GM18868 (cell line): ENCODE data around the gene BMP3.
"Not testable (repeated sequence)": the region's sequence is repeated elsewhere in the genome, so short reads cannot be mapped to it uniquely, and the experiment has no call there.

Experiments used
- ATAC-seq: cut with Tn5 transposase; IDR thresholded peaks from one replicate; pipeline ENCODE4 v1.9.1; 2021; ENCODE audit warnings: mild to moderate bottlenecking, moderate library complexity; ENCODE audit not compliant: unreplicated experiment

The BMP3 gene, protein sequence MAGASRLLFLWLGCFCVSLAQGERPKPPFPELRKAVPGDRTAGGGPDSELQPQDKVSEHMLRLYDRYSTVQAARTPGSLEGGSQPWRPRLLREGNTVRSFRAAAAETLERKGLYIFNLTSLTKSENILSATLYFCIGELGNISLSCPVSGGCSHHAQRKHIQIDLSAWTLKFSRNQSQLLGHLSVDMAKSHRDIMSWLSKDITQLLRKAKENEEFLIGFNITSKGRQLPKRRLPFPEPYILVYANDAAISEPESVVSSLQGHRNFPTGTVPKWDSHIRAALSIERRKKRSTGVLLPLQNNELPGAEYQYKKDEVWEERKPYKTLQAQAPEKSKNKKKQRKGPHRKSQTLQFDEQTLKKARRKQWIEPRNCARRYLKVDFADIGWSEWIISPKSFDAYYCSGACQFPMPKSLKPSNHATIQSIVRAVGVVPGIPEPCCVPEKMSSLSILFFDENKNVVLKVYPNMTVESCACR

DNA sequence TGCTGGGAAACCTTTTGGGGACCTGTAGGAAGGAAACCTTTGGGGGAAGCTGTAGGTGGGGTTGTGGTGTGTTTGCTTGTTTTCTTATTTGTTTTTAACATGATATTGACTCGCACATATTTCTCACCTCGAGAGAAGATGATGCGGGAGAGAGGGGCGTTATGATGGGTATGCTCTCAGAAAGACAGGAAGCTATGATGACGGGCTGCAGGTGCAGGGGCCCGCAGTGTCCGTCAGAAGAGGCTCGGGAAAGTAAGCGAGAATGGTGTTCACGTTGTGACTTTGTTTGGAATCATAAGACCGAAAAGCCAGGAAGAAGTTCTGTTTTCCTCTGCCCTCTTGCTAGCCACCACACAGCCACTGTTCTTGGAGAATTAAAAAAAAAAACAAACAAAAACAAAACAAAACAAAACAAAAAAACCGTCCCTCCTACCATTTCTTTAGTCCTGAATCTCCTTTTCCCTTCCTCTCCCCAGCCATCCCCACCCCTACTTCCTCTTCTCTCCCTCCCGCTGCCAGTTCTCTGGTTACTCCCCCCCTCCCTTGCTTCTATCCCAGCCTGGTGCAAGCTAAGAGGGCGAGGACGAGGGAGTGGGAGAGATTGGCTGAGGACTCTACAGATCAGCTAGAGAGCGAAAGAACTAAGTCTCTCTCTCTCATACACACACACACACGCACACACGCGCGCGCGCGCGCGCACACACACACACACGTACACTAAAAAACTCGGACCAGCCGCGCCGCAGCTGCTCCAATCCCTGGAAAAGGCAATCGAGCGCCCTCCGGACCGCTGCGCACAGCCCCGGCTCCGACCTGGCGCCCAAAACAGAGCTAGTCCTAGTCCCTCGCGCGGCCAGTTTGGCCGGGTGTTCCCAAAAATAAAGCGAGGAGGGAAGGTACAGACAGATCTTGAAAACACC is at the start of gene BMP3:
Gene BMP3, plus strand, starts transcription at position 648 of the 920 bp plus-strand sequence. CDS start 577 bp downstream, outside the sequence.
- peak; percentile 26 for ATAC-seq

DNA sequence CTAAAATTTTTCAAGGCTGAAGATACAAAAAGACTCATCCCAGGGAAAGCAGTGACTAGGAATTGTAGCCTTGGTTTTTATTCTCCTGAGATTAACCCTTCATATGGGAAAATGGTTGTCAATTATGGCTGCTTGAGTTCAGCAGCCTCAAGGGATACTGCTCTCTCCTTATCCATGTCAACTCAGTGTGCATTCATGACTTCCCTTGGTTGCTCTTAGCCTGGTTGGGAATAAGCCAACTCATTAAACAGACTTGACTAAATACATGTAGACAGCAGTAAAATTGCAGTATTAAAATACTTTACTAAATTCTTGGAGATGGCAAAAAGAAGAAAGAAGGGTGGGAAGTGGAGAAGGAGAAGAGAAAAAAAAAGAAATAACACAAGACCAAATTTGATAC is 44.5 kb upstream of the BMP3 start:
- ATAC-seq: no peak

DNA sequence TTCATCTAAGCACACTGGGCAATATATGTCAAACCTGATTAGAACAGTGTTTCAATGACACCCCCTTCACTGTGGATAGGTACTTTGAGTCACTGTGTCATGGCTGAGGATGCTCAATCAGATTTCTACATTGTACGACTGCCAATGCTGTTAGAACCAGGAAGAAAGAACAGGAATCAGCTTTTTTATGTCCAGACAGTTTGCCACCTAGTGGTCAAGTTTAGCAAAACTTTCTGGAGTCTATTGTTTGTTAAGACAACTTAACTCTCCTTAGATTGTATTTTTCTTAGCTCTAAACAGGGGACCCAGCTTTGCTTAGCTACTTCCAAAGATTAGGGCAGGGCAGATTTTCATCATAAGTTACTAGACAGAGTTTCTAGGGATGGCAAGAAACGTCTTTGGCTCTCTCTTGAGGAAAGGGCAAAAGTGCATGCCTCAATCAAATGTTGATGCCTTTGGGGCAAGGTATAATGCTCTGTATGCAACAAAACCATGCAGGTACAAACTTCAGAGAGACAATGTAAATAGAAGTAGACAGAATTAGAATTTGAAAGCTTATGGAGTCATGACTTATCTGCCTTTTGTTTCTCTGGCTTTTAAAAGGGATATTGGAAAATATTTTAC is 40.5 kb upstream of the BMP3 start:
- ATAC-seq: peak; percentile 84

- ATAC-seq: no peak
These were observed 39.7 kb upstream of the BMP3 start for GRCh38 chr4:80990851-80991250.

GRCh38 chr4:80999943-81000342 is 30.6 kb upstream of the BMP3 start:
- no peak for ATAC-seq

DNA sequence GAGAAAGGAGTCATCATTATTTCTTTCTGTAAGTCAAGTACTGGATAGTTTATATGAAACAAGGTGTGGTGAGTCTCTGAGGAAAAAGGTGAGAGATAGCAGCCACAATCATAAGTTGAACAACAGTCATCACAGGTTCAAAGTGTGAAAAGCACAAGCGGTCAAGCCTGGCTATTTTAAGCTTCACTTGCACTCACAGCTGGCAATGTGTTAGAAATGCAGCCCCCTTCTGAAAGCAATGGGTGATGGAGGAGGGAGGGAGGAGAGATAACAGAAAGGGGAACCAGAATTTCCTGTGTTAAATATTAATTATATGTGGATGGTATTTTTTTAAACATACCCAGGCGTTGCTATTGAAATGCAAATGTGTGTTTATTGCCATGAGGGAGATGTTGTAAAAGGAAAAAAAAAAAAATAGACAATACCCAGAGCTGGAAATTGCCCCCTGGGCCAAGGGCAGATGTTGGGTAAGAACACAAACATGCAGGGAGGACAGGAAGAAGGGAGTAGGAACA is 26.9 kb upstream of the BMP3 start:
- ATAC-seq: peak; percentile 92

- no peak for ATAC-seq
These were observed 23.1 kb upstream of the BMP3 start for GRCh38 chr4:81007417-81007816.

DNA sequence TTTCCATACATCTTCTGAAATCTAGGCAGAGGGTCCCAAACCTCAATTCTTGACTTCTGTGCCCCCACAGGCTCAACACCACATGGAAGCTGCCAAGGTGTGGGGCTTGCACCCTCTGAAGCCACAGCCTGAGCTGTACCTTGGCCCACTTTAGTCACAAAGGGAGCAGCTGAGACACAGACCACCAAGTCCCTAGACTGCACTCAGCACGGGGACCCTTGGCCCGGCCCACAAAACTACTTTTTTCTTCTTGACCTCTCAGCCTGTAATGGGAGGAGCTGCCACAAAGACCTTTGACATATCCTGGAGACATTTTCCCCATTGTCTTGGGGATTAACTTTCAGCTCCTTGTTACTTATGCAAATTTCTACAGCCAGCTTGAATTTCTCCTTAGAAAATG is 13.9 kb upstream of the BMP3 start:
- not testable (repeated sequence) for ATAC-seq

DNA sequence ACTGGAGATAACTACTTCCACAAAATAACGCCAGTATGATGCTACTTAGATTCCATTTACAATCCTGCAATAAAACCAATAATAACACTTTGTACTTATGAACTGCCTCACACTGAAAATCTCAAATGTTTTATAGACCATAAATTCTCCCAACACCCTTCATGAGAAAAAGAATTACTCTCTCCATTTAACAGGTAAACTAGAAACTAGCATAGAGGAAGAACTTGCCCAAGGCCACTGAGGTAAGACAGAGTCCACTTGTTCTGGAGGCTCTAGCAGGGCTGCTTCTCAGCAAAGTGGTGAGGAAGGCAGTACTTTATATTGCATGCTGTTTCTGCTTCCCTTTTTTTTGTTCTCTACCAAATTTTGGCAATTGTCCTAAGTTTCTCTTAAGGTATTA is 11.5 kb upstream of the BMP3 start:
- no peak for ATAC-seq

DNA sequence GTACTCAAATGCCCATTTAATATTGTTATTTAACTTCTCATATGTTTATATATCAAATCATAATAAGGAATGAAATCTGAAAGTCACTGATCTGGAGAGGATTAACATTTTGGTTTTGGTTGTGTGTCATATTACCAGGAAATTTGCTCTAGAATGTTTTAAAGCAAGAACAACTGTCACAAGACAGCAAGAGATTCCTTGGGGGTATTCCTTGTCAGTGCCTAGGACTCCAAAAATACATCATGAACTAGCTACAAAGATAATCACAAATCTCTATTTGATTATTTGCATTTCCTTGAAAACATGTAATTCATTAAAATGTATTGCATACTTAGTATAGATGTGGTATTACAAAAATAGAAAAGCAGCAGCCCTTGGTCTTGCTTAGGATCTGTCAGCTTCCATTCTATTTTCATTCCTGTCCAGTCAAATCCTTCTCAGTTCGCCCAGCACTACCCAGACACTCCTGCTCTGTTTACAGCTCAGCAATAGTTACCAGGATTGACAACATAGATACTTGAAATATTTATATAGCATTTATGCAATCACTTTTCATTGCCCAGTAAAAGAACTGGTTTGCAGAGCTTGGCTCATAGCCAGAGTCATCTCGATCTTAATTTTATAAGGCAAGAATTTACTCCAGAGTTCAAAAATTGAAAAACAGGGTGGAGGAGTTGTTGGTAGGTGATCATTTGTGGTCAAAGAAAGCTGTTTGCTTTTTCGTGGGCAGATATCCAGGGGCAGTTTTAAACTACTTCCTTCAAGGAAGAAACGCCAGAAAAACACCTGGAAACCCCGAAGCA is 9.2 kb upstream of the BMP3 start:
- no peak for ATAC-seq

DNA sequence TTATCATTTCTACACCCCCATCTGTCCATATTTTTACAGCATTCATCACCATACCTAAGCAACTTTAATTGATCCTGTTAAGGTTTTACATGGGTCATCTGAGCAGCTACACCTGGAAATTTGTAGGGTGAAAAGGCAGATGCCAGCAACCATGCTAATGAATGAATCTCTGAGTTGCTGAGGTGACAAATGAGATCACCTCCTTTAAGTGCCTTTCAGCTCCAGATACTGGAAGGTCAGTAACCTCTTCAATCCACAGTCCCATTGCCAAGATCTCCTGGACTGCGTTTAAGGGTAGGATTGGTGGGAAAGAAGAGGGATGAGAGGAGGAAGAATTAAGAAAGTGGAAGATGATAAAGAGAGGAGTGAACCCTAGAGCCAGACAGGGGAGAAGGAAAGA is 8.5 kb upstream of the BMP3 start:
- ATAC-seq: no peak

- no peak for ATAC-seq
These were observed 7.0 kb upstream of the BMP3 start for GRCh38 chr4:81023484-81023883.

DNA sequence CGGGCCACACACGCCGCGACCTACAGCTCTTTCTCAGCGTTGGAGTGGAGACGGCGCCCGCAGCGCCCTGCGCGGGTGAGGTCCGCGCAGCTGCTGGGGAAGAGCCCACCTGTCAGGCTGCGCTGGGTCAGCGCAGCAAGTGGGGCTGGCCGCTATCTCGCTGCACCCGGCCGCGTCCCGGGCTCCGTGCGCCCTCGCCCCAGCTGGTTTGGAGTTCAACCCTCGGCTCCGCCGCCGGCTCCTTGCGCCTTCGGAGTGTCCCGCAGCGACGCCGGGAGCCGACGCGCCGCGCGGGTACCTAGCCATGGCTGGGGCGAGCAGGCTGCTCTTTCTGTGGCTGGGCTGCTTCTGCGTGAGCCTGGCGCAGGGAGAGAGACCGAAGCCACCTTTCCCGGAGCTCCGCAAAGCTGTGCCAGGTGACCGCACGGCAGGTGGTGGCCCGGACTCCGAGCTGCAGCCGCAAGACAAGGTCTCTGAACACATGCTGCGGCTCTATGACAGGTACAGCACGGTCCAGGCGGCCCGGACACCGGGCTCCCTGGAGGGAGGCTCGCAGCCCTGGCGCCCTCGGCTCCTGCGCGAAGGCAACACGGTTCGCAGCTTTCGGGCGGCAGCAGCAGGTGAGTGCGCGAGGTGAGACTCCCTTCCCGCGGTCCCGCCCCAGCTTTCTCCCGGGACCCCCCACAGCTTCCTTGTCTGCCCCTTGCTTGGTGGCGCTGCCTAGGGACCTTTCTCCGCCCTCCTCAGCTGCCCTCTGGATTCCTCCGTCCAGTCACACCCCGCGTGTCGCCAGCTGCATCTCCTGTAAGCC is 678 bp downstream of the BMP3 start:
- peak; percentile 34 for ATAC-seq

DNA sequence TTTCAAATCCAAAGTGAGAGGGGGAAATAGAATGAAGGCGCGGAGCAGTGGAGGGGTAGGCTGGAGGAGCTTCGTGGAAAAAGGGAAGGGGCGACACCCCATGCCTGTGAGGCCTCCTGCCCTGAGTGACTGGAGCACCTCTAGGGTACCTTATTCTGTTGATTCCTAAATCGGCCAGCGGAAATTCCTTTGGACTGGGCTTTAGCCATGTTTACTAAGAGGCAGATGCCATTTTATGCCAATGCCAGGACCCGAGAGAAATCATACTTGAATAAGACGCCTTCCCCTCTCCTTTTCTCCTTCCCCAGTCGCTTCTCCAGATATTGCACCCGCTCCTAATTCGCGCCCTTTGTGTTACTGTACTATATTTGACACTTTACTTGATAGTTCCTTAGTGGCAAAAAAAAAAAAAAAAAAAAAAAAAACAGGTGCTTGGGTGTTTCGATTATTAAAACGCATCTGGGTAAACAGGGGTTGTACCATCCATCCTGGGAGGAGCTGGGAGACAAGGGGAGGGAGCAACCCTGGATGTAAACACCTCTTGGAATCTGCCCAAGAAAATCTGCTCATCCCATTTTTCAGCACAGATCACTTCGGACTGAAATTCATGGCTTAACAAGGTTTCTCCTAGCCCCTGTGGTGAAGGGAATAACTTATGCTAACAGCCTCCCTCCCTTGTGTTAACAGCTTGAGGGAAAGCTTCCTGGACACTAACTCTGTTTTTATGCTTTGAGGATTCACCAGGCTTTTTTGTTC is 1.5 kb downstream of the BMP3 start:
- no peak for ATAC-seq

- ATAC-seq: no peak
These were observed 2.5 kb downstream of the BMP3 start for GRCh38 chr4:81032771-81033684.

GRCh38 chr4:81038636-81039350 is 8.3 kb downstream of the BMP3 start:
- ATAC-seq: peak; percentile 5
